Astrocyte (in vitro differentiated cells and primary cell): ENCODE data around the gene OR3A3.

Source experiments
- EZH2 ChIP-seq: IDR thresholded peaks from 2 replicates; pipeline ENCODE4 v1.6.1; 2012; ENCODE audit warnings: mild to moderate bottlenecking, low read length, inconsistent platforms; ENCODE audit not compliant: insufficient read depth
- TF ChIP-seq, protein P1 (sequence below): IDR thresholded peaks from 2 replicates; pipeline ENCODE4 v1.5.1; 2011; ENCODE audit warnings: low read depth, mild to moderate bottlenecking, inconsistent platforms, low read length, moderate library complexity; ENCODE audit not compliant: insufficient read depth

GRCh38 chr17:3472137-3472536, 61.0 kb downstream of the OR3A3 start:
- TF ChIP-seq, protein P1, sequence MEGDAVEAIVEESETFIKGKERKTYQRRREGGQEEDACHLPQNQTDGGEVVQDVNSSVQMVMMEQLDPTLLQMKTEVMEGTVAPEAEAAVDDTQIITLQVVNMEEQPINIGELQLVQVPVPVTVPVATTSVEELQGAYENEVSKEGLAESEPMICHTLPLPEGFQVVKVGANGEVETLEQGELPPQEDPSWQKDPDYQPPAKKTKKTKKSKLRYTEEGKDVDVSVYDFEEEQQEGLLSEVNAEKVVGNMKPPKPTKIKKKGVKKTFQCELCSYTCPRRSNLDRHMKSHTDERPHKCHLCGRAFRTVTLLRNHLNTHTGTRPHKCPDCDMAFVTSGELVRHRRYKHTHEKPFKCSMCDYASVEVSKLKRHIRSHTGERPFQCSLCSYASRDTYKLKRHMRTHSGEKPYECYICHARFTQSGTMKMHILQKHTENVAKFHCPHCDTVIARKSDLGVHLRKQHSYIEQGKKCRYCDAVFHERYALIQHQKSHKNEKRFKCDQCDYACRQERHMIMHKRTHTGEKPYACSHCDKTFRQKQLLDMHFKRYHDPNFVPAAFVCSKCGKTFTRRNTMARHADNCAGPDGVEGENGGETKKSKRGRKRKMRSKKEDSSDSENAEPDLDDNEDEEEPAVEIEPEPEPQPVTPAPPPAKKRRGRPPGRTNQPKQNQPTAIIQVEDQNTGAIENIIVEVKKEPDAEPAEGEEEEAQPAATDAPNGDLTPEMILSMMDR, result no peak
- TF ChIP-seq EZH2, result no peak
